B cell (primary cell): ENCODE measurements around the gene PSMG3. TPM values are rescaled to one million over a fixed set of nuclear protein-coding genes. Genes with fewer than 3 reads are reported as not detected.

Experiments
- ATAC-seq: fragments of 200-7000 bp; cut with Tn5 transposase; one replicate; pipeline ENCODE4 v1.10.0; 2021; ENCODE audit warnings: low read depth, mild to moderate bottlenecking, moderate number of reproducible peaks, moderate library complexity
- CTCF ChIA-PET: fragments of 350-600 bp; sonication (Branson Sonifier 250); formaldehyde crosslinking; loops from one replicate; lab custom pipeline; 2021; ENCODE audit warnings: antibody characterized with exemption, inconsistent platforms; lab: Charles Lee
- POLR2A ChIA-PET: fragments of 350-600 bp; sonication (Branson Sonifier 250); formaldehyde crosslinking; loops from one replicate; lab custom pipeline; 2021; ENCODE audit warnings: antibody characterized with exemption; lab: Charles Lee
- DNase-seq: peaks from one replicate; pipeline ENCODE4 v3.0.0; 2013
- H2AFZ ChIP-seq: 2 replicates; pipeline ENCODE4 v1.6.1; 2012; ENCODE audit warnings: mild to moderate bottlenecking, low read depth, low read length; ENCODE audit not compliant: insufficient read depth, poor library complexity, severe bottlenecking
- H3K27ac ChIP-seq, 2 donors: 1 replicate in 1 of 2; 2 replicates in 1 of 2; pipeline ENCODE4 v1.5.1; 2012 to 2013; ENCODE audit warnings: low read length in 2 of 2, mild to moderate bottlenecking in 2 of 2, moderate library complexity in 1 of 2
- H3K27me3 ChIP-seq, 4 experiments: fragments of 200-600 bp in 1 of 4; sonication (generic) in 1 of 4; replicated peaks in 1 of 4; 1 replicate in 2 of 4; 2 replicates in 2 of 4; pipeline versions ENCODE4 v1.6.1 to v1.7.0; 2013 to 2016; ENCODE audit warnings: low read length in 3 of 4, mild to moderate bottlenecking in 2 of 4, mixed read lengths in 1 of 4, moderate library complexity in 1 of 4; ENCODE audit not compliant: insufficient read depth in 4 of 4, control insufficient read depth in 3 of 4; ENCODE audit errors: control extremely low read depth in 1 of 4
- H3K36me3 ChIP-seq, 2 experiments: replicated peaks in 1 of 2; 1 replicate in 1 of 2; 2 replicates in 1 of 2; pipeline versions ENCODE4 v1.6.1 to v1.7.1; 2013; ENCODE audit warnings: low read length in 1 of 2; ENCODE audit not compliant: insufficient read depth in 2 of 2, control insufficient read depth in 1 of 2; ENCODE audit errors: control extremely low read depth in 1 of 2, extremely low read depth in 1 of 2
- H3K4me1 ChIP-seq, 2 donors: fragments of 200-600 bp in 1 of 2; sonication (generic) in 1 of 2; 1 replicate in 1 of 2; 2 replicates in 1 of 2; pipeline versions ENCODE4 v1.5.1 to v1.6.1; 2013 to 2017; ENCODE audit warnings: low read length in 2 of 2; ENCODE audit not compliant: control insufficient read depth in 2 of 2, insufficient read depth in 2 of 2
- H3K4me2 ChIP-seq: replicated peaks from 2 replicates; pipeline ENCODE3; 2012; ENCODE audit warnings: mild to moderate bottlenecking, low read depth, low read length; ENCODE audit not compliant: poor library complexity, severe bottlenecking
- H3K4me3 ChIP-seq, 5 experiments: fragments of 200-600 bp in 1 of 5; sonication (generic) in 1 of 5; 1 replicate in 3 of 5; 2 replicates in 2 of 5; pipeline versions ENCODE4 v1.5.1 to v1.7.0; 2011 to 2016; ENCODE audit warnings: low read length in 4 of 5, mild to moderate bottlenecking in 4 of 5, low read depth in 2 of 5, control low read depth in 1 of 5, moderate library complexity in 1 of 5; ENCODE audit not compliant: insufficient read depth in 1 of 5; ENCODE audit errors: control extremely low read depth in 1 of 5, extremely low read depth in 1 of 5
- H3K79me2 ChIP-seq: fragments of 200-600 bp; sonication (generic); one replicate; pipeline ENCODE4 v1.6.0; 2016; ENCODE audit warnings: low read length; ENCODE audit not compliant: control insufficient read depth, insufficient read depth
- H3K9ac ChIP-seq: fragments of 200-600 bp; sonication (generic); 2 replicates; pipeline ENCODE4 v1.6.1; 2017; ENCODE audit warnings: mild to moderate bottlenecking, low read length, moderate library complexity
- H3K9me3 ChIP-seq, 3 donors: one replicate each; pipeline versions ENCODE4 v1.6.1 to v1.7.1; 2013; ENCODE audit warnings: low read length in 2 of 3; ENCODE audit not compliant: control insufficient read depth in 2 of 3, insufficient read depth in 1 of 3; ENCODE audit errors: control extremely low read depth in 1 of 3
- H4K20me1 ChIP-seq: 2 replicates; pipeline ENCODE4 v1.6.0; 2012; ENCODE audit warnings: mild to moderate bottlenecking, low read length; ENCODE audit not compliant: insufficient read depth, control insufficient read depth, poor library complexity, severe bottlenecking
- H3K27ac Mint-ChIP-seq: one replicate; pipeline ENCODE4 v1.8.0; 2021; ENCODE audit warnings: mixed read lengths
- H3K27me3 Mint-ChIP-seq: one replicate; pipeline ENCODE4 v1.8.0; 2021; ENCODE audit warnings: mixed read lengths
- H3K4me1 Mint-ChIP-seq: one replicate; pipeline ENCODE4 v1.8.0; 2021; ENCODE audit warnings: mixed read lengths
- H3K4me3 Mint-ChIP-seq: one replicate; pipeline ENCODE4 v1.8.0; 2021; ENCODE audit warnings: mixed read lengths
- H3K9me3 Mint-ChIP-seq: one replicate; pipeline ENCODE4 v1.8.0; 2022; ENCODE audit warnings: mixed read lengths; ENCODE audit not compliant: insufficient read depth
- EZH2 ChIP-seq: IDR thresholded peaks from 2 replicates; pipeline ENCODE4 v1.6.1; 2012; ENCODE audit warnings: borderline replicate concordance, low read depth, mild to moderate bottlenecking, moderate library complexity, low read length; ENCODE audit not compliant: insufficient read depth, poor library complexity, severe bottlenecking
- WGBS: methylation state at CpG from one replicate; pipeline ENCODE4 v1.1.5; 2013; ENCODE audit warnings: missing lambda C conversion rate; ENCODE audit not compliant: insufficient coverage; 5-methylcytosine and 5-hydroxymethylcytosine counted together
- intact Hi-C: fragments of 100-400 bp; cut with micrococcal nuclease; formaldehyde crosslinking; loops from one replicate; pipeline ENCODE4 v1.10.0; 2022
- polyA plus RNA-seq: library from polyadenylated mRNA; depleted of rRNA; stranded (reverse); fragments of >200 nt; gene quantifications from 2 replicates; pipeline ENCODE4 v1.2.3, GENCODE V29; 2012
- total RNA-seq, 2 donors: library from RNA; stranded (reverse); fragments of 120-200 nt in 1 of 2; gene quantifications; 1 replicate in 1 of 2; 2 replicates in 1 of 2; pipeline versions ENCODE4 v1.2.3 to v1.2.4, GENCODE V29; 2013 to 2022
- TF ChIP-seq, protein P1 (sequence below): fragments of 200-600 bp; IDR thresholded peaks from one replicate; pipeline ENCODE4 v1.8.0; 2022; ENCODE audit warnings: antibody characterized with exemption, mild to moderate bottlenecking

The PSMG3 gene
- total and polyA plus RNA-seq, 2 donors (not counting 1 experiment from before 2014, with no cell fraction given) = 27.4 to 75.7 TPM

- intact Hi-C loops = no loop called here
- no peaks in the 10 kb centered on the region for H4K20me1 ChIP-seq
- H3K4me2 ChIP-seq = no peak overlapping the region
- 95% methylated on average over 3 of the region's 3 CpGs for WGBS
- H3K36me3 ChIP-seq = no peaks in the 10 kb centered on the region
- POLR2A ChIA-PET = no interaction called here
- TF ChIP-seq EZH2 = no peak
- no peak overlapping the region for H3K4me3 ChIP-seq
- no peak for ATAC-seq
- H2AFZ ChIP-seq = no peak overlapping the region
- Mint-ChIP-seq H3K4me1 (no peaks in the 10 kb centered on the region), H3K27ac (no peak overlapping the region), H3K27me3 (peaks cover 3% of the 10 kb centered on the region), H3K9me3 (no peaks in the 10 kb centered on the region), H3K4me3 (no peak overlapping the region)
- H3K27me3 ChIP-seq = no peaks in the 10 kb centered on the region
- no peaks in the 10 kb centered on the region for H3K4me1 ChIP-seq
- no peaks in the 10 kb centered on the region for H3K79me2 ChIP-seq
- no peak for DNase-seq
- H3K27ac ChIP-seq = no peak overlapping the region
- CTCF ChIA-PET = no interaction called here
- peaks cover 0 to 12% (median 0%) of the 10 kb centered on the region in 3 donors for H3K9me3 ChIP-seq
- H3K9ac ChIP-seq = no peak overlapping the region
Observed at GRCh38 chr7:1618475-1618874, 48.6 kb upstream of the PSMG3 start.

DNA sequence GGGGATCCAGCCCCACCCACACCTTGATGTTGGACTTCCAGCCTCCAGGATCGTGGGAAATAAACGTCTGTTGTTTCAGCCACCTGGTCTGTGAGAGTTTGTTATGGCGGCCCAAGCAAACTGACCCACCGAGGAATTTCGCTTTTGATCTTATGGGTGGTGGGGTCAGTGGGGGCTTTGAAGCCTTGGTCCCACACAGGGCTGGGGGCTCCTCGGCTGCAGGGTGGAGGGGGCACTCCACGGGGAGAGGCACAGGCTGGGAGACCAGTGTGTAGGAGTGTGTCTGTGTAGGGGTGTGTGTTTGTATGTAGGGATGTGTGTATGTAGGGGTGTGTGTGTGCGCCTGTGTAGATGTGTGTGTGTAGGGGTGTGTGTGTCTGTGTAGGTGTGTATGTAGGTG, 48.1 kb upstream of the PSMG3 start:
- no peaks in the 10 kb centered on the region for H3K79me2 ChIP-seq
- TF ChIP-seq EZH2 = no peak
- TF ChIP-seq, protein P1, sequence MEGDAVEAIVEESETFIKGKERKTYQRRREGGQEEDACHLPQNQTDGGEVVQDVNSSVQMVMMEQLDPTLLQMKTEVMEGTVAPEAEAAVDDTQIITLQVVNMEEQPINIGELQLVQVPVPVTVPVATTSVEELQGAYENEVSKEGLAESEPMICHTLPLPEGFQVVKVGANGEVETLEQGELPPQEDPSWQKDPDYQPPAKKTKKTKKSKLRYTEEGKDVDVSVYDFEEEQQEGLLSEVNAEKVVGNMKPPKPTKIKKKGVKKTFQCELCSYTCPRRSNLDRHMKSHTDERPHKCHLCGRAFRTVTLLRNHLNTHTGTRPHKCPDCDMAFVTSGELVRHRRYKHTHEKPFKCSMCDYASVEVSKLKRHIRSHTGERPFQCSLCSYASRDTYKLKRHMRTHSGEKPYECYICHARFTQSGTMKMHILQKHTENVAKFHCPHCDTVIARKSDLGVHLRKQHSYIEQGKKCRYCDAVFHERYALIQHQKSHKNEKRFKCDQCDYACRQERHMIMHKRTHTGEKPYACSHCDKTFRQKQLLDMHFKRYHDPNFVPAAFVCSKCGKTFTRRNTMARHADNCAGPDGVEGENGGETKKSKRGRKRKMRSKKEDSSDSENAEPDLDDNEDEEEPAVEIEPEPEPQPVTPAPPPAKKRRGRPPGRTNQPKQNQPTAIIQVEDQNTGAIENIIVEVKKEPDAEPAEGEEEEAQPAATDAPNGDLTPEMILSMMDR = no peak
- Mint-ChIP-seq H3K27me3 (peaks cover 3% of the 10 kb centered on the region), H3K4me1 (no peaks in the 10 kb centered on the region), H3K27ac (no peak overlapping the region), H3K4me3 (no peak overlapping the region), H3K9me3 (no peaks in the 10 kb centered on the region)
- 92% methylated on average over 8 of the region's 8 CpGs for WGBS
- ATAC-seq (no peak), DNase-seq (no peak)
- intact Hi-C loops = no loop called here
- no peaks in the 10 kb centered on the region for H3K4me1 ChIP-seq
- H3K4me2 ChIP-seq = no peak overlapping the region
- H3K9me3 ChIP-seq = peaks cover 0 to 12% (median 0%) of the 10 kb centered on the region in 3 donors
- no peak overlapping the region for H3K27ac ChIP-seq
- H4K20me1 ChIP-seq = no peaks in the 10 kb centered on the region
- CTCF ChIA-PET = interaction anchor here (1.6 kb wide), 1 partner anchor 62 kb away, joined by 3 read pairs; the partner anchor contains the start of gene TMEM184A
- H3K9ac ChIP-seq = no peak overlapping the region
- H2AFZ ChIP-seq = no peak overlapping the region
- no peak overlapping the region for H3K4me3 ChIP-seq
- H3K36me3 ChIP-seq = no peaks in the 10 kb centered on the region
- no peaks in the 10 kb centered on the region for H3K27me3 ChIP-seq
- POLR2A ChIA-PET = no interaction called here
